BLaER1 (cell line): ENCODE measurements around the gene DNAH3.
"Not testable (repeated sequence)": the region's sequence is repeated elsewhere in the genome, so short reads cannot be mapped to it uniquely, and the experiment has no call there.

Experiments
- H3K27ac ChIP-seq: shearing (Covaris generic); formaldehyde crosslinking; 2 replicates; pipeline ENCODE4 v1.8.1; 2022
- H3K27me3 ChIP-seq: shearing (Covaris generic); formaldehyde crosslinking; 2 replicates; pipeline ENCODE4 v1.8.1; 2022
- H3K36me3 ChIP-seq: shearing (Covaris generic); formaldehyde crosslinking; 2 replicates; pipeline ENCODE4 v1.8.1; 2022
- H3K4me1 ChIP-seq: shearing (Covaris generic); formaldehyde crosslinking; 2 replicates; pipeline ENCODE4 v1.8.1; 2022
- H3K4me2 ChIP-seq: shearing (Covaris generic); formaldehyde crosslinking; 2 replicates; pipeline ENCODE4 v1.8.1; 2022
- H3K4me3 ChIP-seq: shearing (Covaris generic); formaldehyde crosslinking; 2 replicates; pipeline ENCODE4 v1.8.1; 2022
- H3K9ac ChIP-seq: shearing (Covaris generic); formaldehyde crosslinking; 2 replicates; pipeline ENCODE4 v1.8.1; 2022
- H3K9me3 ChIP-seq: shearing (Covaris generic); formaldehyde crosslinking; 2 replicates; pipeline ENCODE4 v1.8.1; 2022
- H4K20me1 ChIP-seq: shearing (Covaris generic); formaldehyde crosslinking; 2 replicates; pipeline ENCODE4 v1.8.1; 2022
- Cebpa-rat ChIP-seq: shearing (Covaris generic); IDR thresholded peaks from 2 replicates; pipeline ENCODE4 v1.8.1; 2022

Gene DNAH3

DNA sequence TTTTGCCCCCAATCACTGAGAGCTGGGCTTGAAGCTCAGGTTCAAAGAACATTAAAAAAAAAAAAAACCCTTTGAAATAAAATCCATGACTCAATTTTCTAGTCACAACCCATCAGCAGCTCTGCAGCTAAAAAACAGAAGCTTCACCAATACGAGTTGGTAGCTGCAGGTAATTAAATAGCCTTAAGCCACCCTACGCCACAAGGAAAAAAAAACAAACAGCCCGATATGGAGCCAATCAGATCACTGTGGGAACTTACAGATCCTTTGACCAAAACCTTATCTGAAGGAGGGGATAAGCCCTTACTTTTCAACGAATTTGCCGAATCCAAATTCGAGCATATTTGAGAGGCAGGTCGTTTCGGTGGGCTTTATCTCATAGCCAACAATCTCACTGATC lies 69.3 kb downstream of the DNAH3 start:
- no peak for TF ChIP-seq Cebpa-rat
- H3K4me3 ChIP-seq: no peak overlapping the region

GRCh38 chr16:21078563-21078962 lies 72.1 kb downstream of the DNAH3 start:
- H3K4me2 ChIP-seq: no peak overlapping the region
- no peaks in the 10 kb centered on the region for H4K20me1 ChIP-seq
- no peak for TF ChIP-seq Cebpa-rat
- H3K9me3 ChIP-seq: no peaks in the 10 kb centered on the region
- H3K4me1 ChIP-seq: no peaks in the 10 kb centered on the region
- no peak overlapping the region for H3K4me3 ChIP-seq
- no peak overlapping the region for H3K9ac ChIP-seq
- H3K27ac ChIP-seq: no peak overlapping the region
- no peaks in the 10 kb centered on the region for H3K36me3 ChIP-seq
- H3K27me3 ChIP-seq: no peaks in the 10 kb centered on the region

More for the DNA sequence above, 69.3 kb downstream of the DNAH3 start:
- H3K4me2 ChIP-seq: no peak overlapping the region
- H3K4me1 ChIP-seq: no peaks in the 10 kb centered on the region
- H3K36me3 ChIP-seq: no peaks in the 10 kb centered on the region
- no peaks in the 10 kb centered on the region for H3K9me3 ChIP-seq
- H3K27ac ChIP-seq: no peak overlapping the region
- no peaks in the 10 kb centered on the region for H4K20me1 ChIP-seq
- H3K27me3 ChIP-seq: no peaks in the 10 kb centered on the region
- no peak overlapping the region for H3K9ac ChIP-seq

DNA sequence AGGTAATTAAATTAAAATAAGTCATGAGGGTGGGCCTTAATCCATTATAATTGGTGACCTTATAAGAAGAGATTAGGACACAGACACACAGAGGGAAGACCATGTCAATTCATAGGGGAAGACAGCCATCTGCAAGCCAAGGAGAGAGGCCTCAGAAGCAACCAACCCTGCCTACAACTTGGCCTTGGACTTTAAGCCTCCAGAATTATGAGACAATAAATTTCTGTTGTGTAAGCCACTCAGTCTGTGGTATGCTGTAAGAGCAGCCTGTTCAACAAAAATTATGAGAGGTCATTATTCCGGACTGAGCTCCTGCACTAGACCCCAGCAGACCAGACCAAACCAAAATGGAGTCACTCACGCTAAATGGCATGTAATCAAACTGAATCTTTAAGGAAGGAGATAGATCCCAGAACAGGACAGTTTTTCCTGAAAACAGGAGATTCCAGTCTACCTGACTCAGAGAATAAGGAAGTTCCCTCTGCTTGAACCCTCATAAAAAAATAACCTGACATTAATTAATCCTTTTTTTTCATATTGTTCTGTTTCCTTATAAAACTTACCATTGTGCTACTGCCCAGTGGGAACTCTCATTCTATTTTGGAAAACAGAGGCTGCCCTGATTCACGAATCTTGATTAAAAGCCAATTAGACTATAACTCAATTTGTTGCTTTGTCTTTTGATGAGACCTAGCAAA lies 74.3 kb downstream of the DNAH3 start:
- H3K27ac ChIP-seq: no peak overlapping the region
- H3K4me2 ChIP-seq: no peak overlapping the region
- no peaks in the 10 kb centered on the region for H3K9me3 ChIP-seq
- H3K36me3 ChIP-seq: no peaks in the 10 kb centered on the region
- H3K4me1 ChIP-seq: no peaks in the 10 kb centered on the region
- no peak for TF ChIP-seq Cebpa-rat
- H3K4me3 ChIP-seq: no peak overlapping the region
- H3K27me3 ChIP-seq: no peaks in the 10 kb centered on the region
- no peaks in the 10 kb centered on the region for H4K20me1 ChIP-seq
- no peak overlapping the region for H3K9ac ChIP-seq

DNA sequence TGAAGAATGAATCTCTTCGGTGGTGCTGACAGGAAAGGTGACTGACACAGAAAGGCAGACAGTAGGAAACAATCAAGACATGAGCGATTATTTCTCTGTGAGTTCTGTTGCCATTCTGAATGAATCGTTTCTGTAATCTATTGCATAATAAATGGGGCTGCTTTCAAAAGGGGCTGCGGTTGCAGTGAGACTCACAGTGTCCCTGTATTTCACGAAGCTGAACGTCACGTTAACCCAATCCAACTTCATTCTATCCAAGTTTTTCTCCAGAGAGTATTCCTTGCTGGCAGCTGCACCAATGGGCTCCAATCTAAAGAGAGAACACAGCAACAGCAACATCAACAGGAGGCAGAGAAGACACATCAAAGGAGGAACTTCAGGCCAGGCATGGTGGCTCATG lies 75.4 kb downstream of the DNAH3 start:
- Histone ChIP-seq H3K36me3 (no peaks in the 10 kb centered on the region), H3K4me2 (no peak overlapping the region), H3K4me3 (no peak overlapping the region), H3K9ac (no peak overlapping the region), H3K4me1 (no peaks in the 10 kb centered on the region), H3K9me3 (no peaks in the 10 kb centered on the region), H4K20me1 (no peaks in the 10 kb centered on the region), H3K27ac (no peak overlapping the region), H3K27me3 (no peaks in the 10 kb centered on the region)
- TF ChIP-seq Cebpa-rat: no peak

DNA sequence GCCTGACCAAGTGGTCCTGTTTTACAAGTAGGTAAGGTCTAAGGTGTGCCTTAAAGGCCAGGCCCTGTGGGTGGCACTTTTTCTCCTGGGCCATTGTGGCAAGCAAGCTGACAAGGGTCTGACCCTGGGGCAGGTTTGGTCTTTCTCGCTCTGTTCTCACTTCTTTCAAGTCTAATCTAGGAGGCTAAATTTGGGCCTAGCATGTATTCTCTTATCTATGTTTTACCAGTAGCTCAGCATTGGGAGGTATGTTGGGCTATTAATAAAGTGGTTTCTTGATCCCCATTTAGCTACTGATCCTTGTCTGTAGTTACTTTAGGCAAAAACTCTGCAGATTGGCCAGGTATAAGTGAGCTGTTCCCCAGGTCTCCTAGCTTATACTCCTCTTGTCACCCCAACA lies 77.7 kb downstream of the DNAH3 start:
- H3K36me3 ChIP-seq: no peaks in the 10 kb centered on the region
- H3K4me1 ChIP-seq: no peaks in the 10 kb centered on the region
- no peaks in the 10 kb centered on the region for H3K27me3 ChIP-seq
- H3K9ac ChIP-seq: no peak overlapping the region
- no peaks in the 10 kb centered on the region for H3K9me3 ChIP-seq
- H3K4me2 ChIP-seq: no peak overlapping the region
- no peak for TF ChIP-seq Cebpa-rat
- no peak overlapping the region for H3K4me3 ChIP-seq
- no peak overlapping the region for H3K27ac ChIP-seq
- no peaks in the 10 kb centered on the region for H4K20me1 ChIP-seq

DNA sequence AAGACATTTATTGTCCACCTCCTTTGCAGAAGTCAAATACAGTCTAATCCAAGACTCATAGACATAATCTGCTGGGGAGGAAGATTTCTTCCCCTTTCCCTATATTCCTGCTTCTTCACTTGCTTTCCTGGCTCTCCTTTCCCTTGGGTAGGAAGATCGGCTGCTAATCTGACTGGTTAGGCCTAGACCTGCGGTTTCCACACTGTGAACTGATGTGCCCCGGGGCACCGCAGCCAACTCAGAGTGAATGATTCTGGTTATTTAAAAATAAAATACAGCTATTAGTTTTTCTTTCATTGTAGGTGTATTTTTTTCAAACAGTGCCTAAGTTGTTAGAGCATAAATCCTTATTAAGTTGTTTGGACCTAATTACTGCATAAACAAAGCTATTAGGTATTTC lies 78.9 kb downstream of the DNAH3 start:
- Histone ChIP-seq H3K4me3 (no peak overlapping the region), H3K9ac (no peak overlapping the region), H3K9me3 (no peaks in the 10 kb centered on the region), H3K27me3 (no peaks in the 10 kb centered on the region), H4K20me1 (no peaks in the 10 kb centered on the region), H3K4me2 (no peak overlapping the region), H3K4me1 (no peaks in the 10 kb centered on the region), H3K27ac (no peak overlapping the region), H3K36me3 (no peaks in the 10 kb centered on the region)
- no peak for TF ChIP-seq Cebpa-rat

- Histone ChIP-seq H3K27ac (no peak overlapping the region), H3K4me1 (no peaks in the 10 kb centered on the region), H3K4me3 (no peak overlapping the region), H3K27me3 (no peaks in the 10 kb centered on the region), H4K20me1 (no peaks in the 10 kb centered on the region), H3K9ac (no peak overlapping the region), H3K4me2 (no peak overlapping the region), H3K9me3 (no peaks in the 10 kb centered on the region), H3K36me3 (no peaks in the 10 kb centered on the region)
- no peak for TF ChIP-seq Cebpa-rat
Observed at GRCh38 chr16:21070564-21070963, 80.1 kb downstream of the DNAH3 start.

DNA sequence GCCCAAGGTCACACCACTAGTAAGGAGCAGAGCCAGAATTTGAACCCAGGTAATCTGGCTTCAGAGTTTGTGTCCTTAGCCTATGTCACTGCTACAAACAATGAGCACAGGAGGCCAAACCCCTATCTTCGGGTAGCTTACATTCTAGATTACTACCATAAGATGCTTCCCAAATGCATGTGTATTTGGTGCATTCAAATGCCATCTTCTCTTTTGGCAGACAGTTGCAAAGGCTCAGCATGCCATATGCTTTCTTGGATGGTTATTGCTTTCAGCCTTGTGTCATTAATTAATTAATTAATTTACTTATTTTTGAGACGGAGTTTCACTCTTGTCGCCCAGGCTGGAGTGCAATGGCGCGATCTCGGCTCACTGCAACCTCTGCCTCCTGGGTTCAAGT lies 80.7 kb downstream of the DNAH3 start:
- Histone ChIP-seq H3K4me2 (no peak overlapping the region), H3K9ac (no peak overlapping the region), H4K20me1 (no peaks in the 10 kb centered on the region), H3K27me3 (no peaks in the 10 kb centered on the region), H3K36me3 (no peaks in the 10 kb centered on the region), H3K27ac (no peak overlapping the region), H3K4me1 (no peaks in the 10 kb centered on the region), H3K9me3 (no peaks in the 10 kb centered on the region), H3K4me3 (no peak overlapping the region)
- no peak for TF ChIP-seq Cebpa-rat

DNA sequence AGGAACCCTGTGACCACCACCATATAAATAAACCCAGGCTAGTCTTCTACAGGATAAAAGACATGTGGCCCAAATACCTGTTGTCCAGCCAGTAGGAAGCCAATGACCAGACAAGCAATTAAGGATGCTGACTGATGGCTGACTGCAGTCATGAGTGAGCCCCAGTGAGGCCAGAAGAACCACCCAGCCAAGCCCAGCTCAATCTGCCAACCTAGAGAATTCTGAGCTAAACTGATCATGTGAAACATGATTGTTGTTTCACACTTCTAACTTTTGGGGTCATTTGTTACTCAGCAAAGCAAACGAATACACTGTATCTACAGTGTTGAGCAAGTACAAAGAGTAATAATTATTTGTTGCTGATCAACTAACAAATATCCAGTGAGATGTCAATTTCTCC lies 86.4 kb downstream of the DNAH3 start:
- Histone ChIP-seq H3K27me3 (no peaks in the 10 kb centered on the region), H3K9me3 (no peaks in the 10 kb centered on the region), H3K36me3 (no peaks in the 10 kb centered on the region), H4K20me1 (no peaks in the 10 kb centered on the region), H3K9ac (no peak overlapping the region), H3K4me2 (no peak overlapping the region), H3K4me1 (no peaks in the 10 kb centered on the region), H3K27ac (no peak overlapping the region), H3K4me3 (no peak overlapping the region)
- TF ChIP-seq Cebpa-rat: no peak

DNA sequence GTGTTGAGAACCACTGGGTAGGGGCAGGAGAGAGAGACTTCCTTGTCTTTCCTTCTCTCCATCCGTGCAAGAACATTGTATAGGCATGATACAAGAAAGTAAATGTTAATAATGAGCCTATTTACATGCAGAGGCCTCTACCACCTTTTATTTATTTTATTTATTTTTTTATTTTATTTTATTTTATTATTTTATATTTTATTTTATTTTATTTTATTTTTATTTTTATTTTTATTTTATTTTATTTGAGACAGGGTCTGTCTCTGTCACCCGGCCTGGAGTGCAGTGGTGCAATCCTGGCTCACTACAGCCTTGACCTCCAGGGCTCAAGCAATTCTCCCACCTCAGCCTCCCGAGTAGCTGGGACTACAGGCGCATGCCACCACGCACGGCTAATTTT lies 87.3 kb downstream of the DNAH3 start:
- H3K36me3 ChIP-seq, H3K4me3 ChIP-seq, H3K9ac ChIP-seq, H3K27me3 ChIP-seq, H4K20me1 ChIP-seq, H3K9me3 ChIP-seq, H3K4me1 ChIP-seq, H3K4me2 ChIP-seq, H3K27ac ChIP-seq: not testable (repeated sequence)

DNA sequence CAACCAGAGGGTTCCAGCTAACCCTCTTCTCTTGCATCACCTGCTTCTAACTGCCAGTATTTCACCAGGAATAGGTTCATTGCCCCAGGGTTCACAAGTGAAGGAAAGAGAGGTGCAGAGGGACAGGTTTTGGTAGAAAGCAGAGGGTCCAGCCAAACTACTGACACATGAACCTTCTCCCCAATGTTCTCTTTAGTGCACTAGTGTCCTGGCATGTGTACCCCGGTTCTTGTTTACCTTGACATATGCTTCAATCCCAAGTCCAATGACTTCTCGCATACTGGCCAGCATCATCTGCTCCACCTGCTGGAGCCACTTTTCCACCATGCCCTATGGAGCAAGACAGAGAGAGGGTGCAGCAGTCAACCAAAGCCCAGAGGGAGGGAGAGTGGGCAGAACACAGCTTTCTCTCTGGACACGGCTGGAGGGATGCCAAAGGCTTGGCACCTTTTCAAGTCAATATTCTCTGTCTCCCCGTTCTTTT lies 90.6 kb downstream of the DNAH3 start:
- no peaks in the 10 kb centered on the region for H3K27me3 ChIP-seq
- H3K36me3 ChIP-seq: no peaks in the 10 kb centered on the region
- H3K9ac ChIP-seq: no peak overlapping the region
- TF ChIP-seq Cebpa-rat: no peak
- no peak overlapping the region for H3K4me3 ChIP-seq
- H3K4me1 ChIP-seq: no peaks in the 10 kb centered on the region
- no peaks in the 10 kb centered on the region for H4K20me1 ChIP-seq
- no peak overlapping the region for H3K27ac ChIP-seq
- no peak overlapping the region for H3K4me2 ChIP-seq
- no peaks in the 10 kb centered on the region for H3K9me3 ChIP-seq
